B cell (primary cell): ENCODE measurements around the gene ASH1L. TPM values are rescaled to one million over a fixed set of nuclear protein-coding genes. Genes with fewer than 3 reads are reported as not detected.

ENCODE experiments used
- ATAC-seq: fragments of 200-7000 bp; cut with Tn5 transposase; one replicate; pipeline ENCODE4 v1.10.0; 2021; ENCODE audit warnings: low read depth, mild to moderate bottlenecking, moderate number of reproducible peaks, moderate library complexity
- CTCF ChIA-PET: fragments of 350-600 bp; sonication (Branson Sonifier 250); formaldehyde crosslinking; loops from one replicate; lab custom pipeline; 2021; ENCODE audit warnings: antibody characterized with exemption, inconsistent platforms; lab: Charles Lee
- POLR2A ChIA-PET: fragments of 350-600 bp; sonication (Branson Sonifier 250); formaldehyde crosslinking; loops from one replicate; lab custom pipeline; 2021; ENCODE audit warnings: antibody characterized with exemption; lab: Charles Lee
- DNase-seq: peaks from one replicate; pipeline ENCODE4 v3.0.0; 2013
- H2AFZ ChIP-seq: 2 replicates; pipeline ENCODE4 v1.6.1; 2012; ENCODE audit warnings: mild to moderate bottlenecking, low read depth, low read length; ENCODE audit not compliant: insufficient read depth, poor library complexity, severe bottlenecking
- H3K27ac ChIP-seq, 2 donors: 1 replicate in 1 of 2; 2 replicates in 1 of 2; pipeline ENCODE4 v1.5.1; 2012 to 2013; ENCODE audit warnings: low read length in 2 of 2, mild to moderate bottlenecking in 2 of 2, moderate library complexity in 1 of 2
- H3K27me3 ChIP-seq, 4 experiments: fragments of 200-600 bp in 1 of 4; sonication (generic) in 1 of 4; replicated peaks in 1 of 4; 1 replicate in 2 of 4; 2 replicates in 2 of 4; pipeline versions ENCODE4 v1.6.1 to v1.7.0; 2013 to 2016; ENCODE audit warnings: low read length in 3 of 4, mild to moderate bottlenecking in 2 of 4, mixed read lengths in 1 of 4, moderate library complexity in 1 of 4; ENCODE audit not compliant: insufficient read depth in 4 of 4, control insufficient read depth in 3 of 4; ENCODE audit errors: control extremely low read depth in 1 of 4
- H3K36me3 ChIP-seq, 2 experiments: replicated peaks in 1 of 2; 1 replicate in 1 of 2; 2 replicates in 1 of 2; pipeline versions ENCODE4 v1.6.1 to v1.7.1; 2013; ENCODE audit warnings: low read length in 1 of 2; ENCODE audit not compliant: insufficient read depth in 2 of 2, control insufficient read depth in 1 of 2; ENCODE audit errors: control extremely low read depth in 1 of 2, extremely low read depth in 1 of 2
- H3K4me1 ChIP-seq, 2 donors: fragments of 200-600 bp in 1 of 2; sonication (generic) in 1 of 2; 1 replicate in 1 of 2; 2 replicates in 1 of 2; pipeline versions ENCODE4 v1.5.1 to v1.6.1; 2013 to 2017; ENCODE audit warnings: low read length in 2 of 2; ENCODE audit not compliant: control insufficient read depth in 2 of 2, insufficient read depth in 2 of 2
- H3K4me2 ChIP-seq: replicated peaks from 2 replicates; pipeline ENCODE3; 2012; ENCODE audit warnings: mild to moderate bottlenecking, low read depth, low read length; ENCODE audit not compliant: poor library complexity, severe bottlenecking
- H3K4me3 ChIP-seq, 5 experiments: fragments of 200-600 bp in 1 of 5; sonication (generic) in 1 of 5; 1 replicate in 3 of 5; 2 replicates in 2 of 5; pipeline versions ENCODE4 v1.5.1 to v1.7.0; 2011 to 2016; ENCODE audit warnings: low read length in 4 of 5, mild to moderate bottlenecking in 4 of 5, low read depth in 2 of 5, control low read depth in 1 of 5, moderate library complexity in 1 of 5; ENCODE audit not compliant: insufficient read depth in 1 of 5; ENCODE audit errors: control extremely low read depth in 1 of 5, extremely low read depth in 1 of 5
- H3K79me2 ChIP-seq: fragments of 200-600 bp; sonication (generic); one replicate; pipeline ENCODE4 v1.6.0; 2016; ENCODE audit warnings: low read length; ENCODE audit not compliant: control insufficient read depth, insufficient read depth
- H3K9ac ChIP-seq: fragments of 200-600 bp; sonication (generic); 2 replicates; pipeline ENCODE4 v1.6.1; 2017; ENCODE audit warnings: mild to moderate bottlenecking, low read length, moderate library complexity
- H3K9me3 ChIP-seq, 3 donors: one replicate each; pipeline versions ENCODE4 v1.6.1 to v1.7.1; 2013; ENCODE audit warnings: low read length in 2 of 3; ENCODE audit not compliant: control insufficient read depth in 2 of 3, insufficient read depth in 1 of 3; ENCODE audit errors: control extremely low read depth in 1 of 3
- H4K20me1 ChIP-seq: 2 replicates; pipeline ENCODE4 v1.6.0; 2012; ENCODE audit warnings: mild to moderate bottlenecking, low read length; ENCODE audit not compliant: insufficient read depth, control insufficient read depth, poor library complexity, severe bottlenecking
- H3K27ac Mint-ChIP-seq: one replicate; pipeline ENCODE4 v1.8.0; 2021; ENCODE audit warnings: mixed read lengths
- H3K27me3 Mint-ChIP-seq: one replicate; pipeline ENCODE4 v1.8.0; 2021; ENCODE audit warnings: mixed read lengths
- H3K4me1 Mint-ChIP-seq: one replicate; pipeline ENCODE4 v1.8.0; 2021; ENCODE audit warnings: mixed read lengths
- H3K4me3 Mint-ChIP-seq: one replicate; pipeline ENCODE4 v1.8.0; 2021; ENCODE audit warnings: mixed read lengths
- H3K9me3 Mint-ChIP-seq: one replicate; pipeline ENCODE4 v1.8.0; 2022; ENCODE audit warnings: mixed read lengths; ENCODE audit not compliant: insufficient read depth
- CTCF ChIP-seq: fragments of 200-600 bp; IDR thresholded peaks from one replicate; pipeline ENCODE4 v1.8.0; 2022; ENCODE audit warnings: antibody characterized with exemption, mild to moderate bottlenecking
- EZH2 ChIP-seq: IDR thresholded peaks from 2 replicates; pipeline ENCODE4 v1.6.1; 2012; ENCODE audit warnings: borderline replicate concordance, low read depth, mild to moderate bottlenecking, moderate library complexity, low read length; ENCODE audit not compliant: insufficient read depth, poor library complexity, severe bottlenecking
- WGBS: methylation state at CpG from one replicate; pipeline ENCODE4 v1.1.5; 2013; ENCODE audit warnings: missing lambda C conversion rate; ENCODE audit not compliant: insufficient coverage; 5-methylcytosine and 5-hydroxymethylcytosine counted together
- intact Hi-C: fragments of 100-400 bp; cut with micrococcal nuclease; formaldehyde crosslinking; loops from one replicate; pipeline ENCODE4 v1.10.0; 2022
- polyA plus RNA-seq: library from polyadenylated mRNA; depleted of rRNA; stranded (reverse); fragments of >200 nt; gene quantifications from 2 replicates; pipeline ENCODE4 v1.2.3, GENCODE V29; 2012
- total RNA-seq, 2 donors: library from RNA; stranded (reverse); fragments of 120-200 nt in 1 of 2; gene quantifications; 1 replicate in 1 of 2; 2 replicates in 1 of 2; pipeline versions ENCODE4 v1.2.3 to v1.2.4, GENCODE V29; 2013 to 2022

Gene ASH1L
- total and polyA plus RNA-seq, 2 donors (not counting 1 experiment from before 2014, with no cell fraction given), result 17.7 to 124 TPM

- H4K20me1 ChIP-seq, result no peaks in the 10 kb centered on the region
- WGBS, result 97% methylated on average over 7 of the region's 8 CpGs
- no peak overlapping the region for H3K4me3 Mint-ChIP-seq
These were observed 249.3 kb downstream of the ASH1L start for GRCh38 chr1:155313261-155313660.

More at GRCh38 chr1:155313261-155313660, 249.3 kb downstream of the ASH1L start:
- no peak overlapping the region for H3K9ac ChIP-seq
- peaks cover 10 to 15% of the 10 kb centered on the region in 2 donors for H3K4me1 ChIP-seq
- no peaks in the 10 kb centered on the region for H3K27me3 Mint-ChIP-seq
- TF ChIP-seq EZH2 (no peak), CTCF (no peak)
- ChIA-PET POLR2A (interaction anchor here (0.8 kb wide), 1 partner anchor 40 kb away, joined by 3 read pairs; the partner anchor contains the start of gene CLK2), CTCF (interaction anchor here (1.9 to 4.6 kb wide), 2 partner anchors 9 to 63 kb away, joined by 13 to 24 read pairs; no protein-coding TSS in a partner anchor)
- ATAC-seq, result no peak
- H3K36me3 ChIP-seq, result peaks cover 0 to 2% of the 10 kb centered on the region in 2 experiments
- no peak overlapping the region for H3K4me2 ChIP-seq
- H3K4me3 ChIP-seq, result no peak overlapping the region
- no peak overlapping the region for H2AFZ ChIP-seq
- peaks cover 0 to 2% (median 0%) of the 10 kb centered on the region in 3 donors for H3K9me3 ChIP-seq
- no peak for DNase-seq
- H3K4me1 Mint-ChIP-seq, result peaks cover 22% of the 10 kb centered on the region
- intact Hi-C loops, result no loop called here
- no peak overlapping the region for H3K27ac Mint-ChIP-seq
- H3K27me3 ChIP-seq, result no peaks in the 10 kb centered on the region
- no peaks in the 10 kb centered on the region for H3K9me3 Mint-ChIP-seq
- peaks cover 37% of the 10 kb centered on the region for H3K79me2 ChIP-seq
- no peak overlapping the region for H3K27ac ChIP-seq
